Mesendoderm (in vitro differentiated cells): ENCODE data around the gene FBRSL1.

Experiments
- DNase-seq: peaks from one replicate; pipeline ENCODE4 v3.0.0; 2013
- H2AK5ac ChIP-seq: 2 replicates; pipeline ENCODE4 v1.6.1; 2013; ENCODE audit warnings: low read length, inconsistent platforms
- H2BK120ac ChIP-seq: 2 replicates; pipeline ENCODE4 v1.6.1; 2013; ENCODE audit warnings: low read depth, mild to moderate bottlenecking, low read length, moderate library complexity, mixed read lengths
- H2BK15ac ChIP-seq: replicated peaks from 2 replicates; pipeline ENCODE4 v1.6.1; 2013; ENCODE audit warnings: low read depth, mild to moderate bottlenecking, moderate library complexity
- H2BK5ac ChIP-seq: 2 replicates; pipeline ENCODE4 v1.6.1; 2013; ENCODE audit warnings: low read length, inconsistent platforms
- H3K18ac ChIP-seq: 2 replicates; pipeline ENCODE4 v1.6.1; 2013; ENCODE audit warnings: mild to moderate bottlenecking, low read length, mixed read lengths
- H3K23ac ChIP-seq: one replicate; pipeline ENCODE4 v1.6.1; 2013; ENCODE audit warnings: low read length
- H3K27ac ChIP-seq: 2 replicates; pipeline ENCODE4 v1.5.1; 2013; ENCODE audit warnings: low read depth, mild to moderate bottlenecking, inconsistent platforms, low read length, moderate library complexity
- H3K27me3 ChIP-seq: 2 replicates; pipeline ENCODE4 v1.6.1; 2013; ENCODE audit warnings: low read length, control low read depth, mild to moderate bottlenecking, inconsistent platforms; ENCODE audit not compliant: insufficient read depth, poor library complexity
- H3K36me3 ChIP-seq: 2 replicates; pipeline ENCODE4 v1.6.1; 2013; ENCODE audit warnings: low read length, inconsistent platforms; ENCODE audit not compliant: control insufficient read depth, insufficient read depth
- H3K4ac ChIP-seq: one replicate; pipeline ENCODE4 v1.6.1; 2013; ENCODE audit warnings: low read depth, mild to moderate bottlenecking, low read length, moderate library complexity
- H3K4me1 ChIP-seq: 2 replicates; pipeline ENCODE4 v1.6.1; 2013; ENCODE audit warnings: low read depth, low read length, inconsistent platforms; ENCODE audit not compliant: control insufficient read depth
- H3K4me2 ChIP-seq: 2 replicates; pipeline ENCODE4 v1.6.1; 2013; ENCODE audit warnings: low read length
- H3K4me3 ChIP-seq: 2 replicates; pipeline ENCODE4 v1.5.1; 2013; ENCODE audit warnings: mild to moderate bottlenecking, low read length
- H3K56ac ChIP-seq: one replicate; pipeline ENCODE4 v1.6.1; 2013; ENCODE audit warnings: low read length
- H3K79me1 ChIP-seq: 2 replicates; pipeline ENCODE4 v1.6.1; 2013; ENCODE audit warnings: low read length, inconsistent platforms
- H3K79me2 ChIP-seq: 2 replicates; pipeline ENCODE4 v1.6.1; 2013; ENCODE audit warnings: mild to moderate bottlenecking, low read length; ENCODE audit not compliant: control insufficient read depth, insufficient read depth
- H3K9ac ChIP-seq: 2 replicates; pipeline ENCODE4 v1.6.1; 2013; ENCODE audit warnings: low read length, inconsistent platforms
- H4K5ac ChIP-seq: one replicate; pipeline ENCODE4 v1.6.1; 2013; ENCODE audit warnings: low read length
- H4K8ac ChIP-seq: one replicate; pipeline ENCODE4 v1.6.1; 2013; ENCODE audit warnings: low read depth, mild to moderate bottlenecking, control low read depth, low read length, moderate library complexity
- WGBS: extraction: QIAGEN DNeasy Blood & Tissue Kit; methylation state at CpG from one replicate; pipeline ENCODE4 v1.1.7; 2013; ENCODE audit warnings: low lambda C conversion rate, missing lambda C conversion rate; ENCODE audit not compliant: insufficient coverage; ENCODE audit errors: extremely low coverage; 5-methylcytosine and 5-hydroxymethylcytosine counted together

The FBRSL1 gene

GRCh38 chr12:132545164-132545953 is 55.4 kb downstream of the FBRSL1 start:
- H3K9ac ChIP-seq, result no peak overlapping the region
- no peak overlapping the region for H3K27ac ChIP-seq
- H3K27me3 ChIP-seq, result no peaks in the 10 kb centered on the region

GRCh38 chr12:132545955-132546354 is 56.0 kb downstream of the FBRSL1 start:
- no CpG with 5 or more reads among the region's 13 CpGs for WGBS
- Histone ChIP-seq H3K27me3 (no peaks in the 10 kb centered on the region), H4K8ac (no peak overlapping the region), H4K5ac (no peak overlapping the region), H3K4ac (no peak overlapping the region), H3K4me2 (no peak overlapping the region), H3K56ac (no peak overlapping the region), H3K27ac (no peak overlapping the region), H3K9ac (no peak overlapping the region), H3K18ac (no peak overlapping the region), H2BK120ac (no peak overlapping the region), H2AK5ac (no peak overlapping the region), H3K23ac (no peak overlapping the region), H3K36me3 (no peaks in the 10 kb centered on the region), H2BK5ac (no peak overlapping the region), H3K79me1 (no peaks in the 10 kb centered on the region), H3K4me3 (no peak overlapping the region), H2BK15ac (no peak overlapping the region), H3K4me1 (no peaks in the 10 kb centered on the region), H3K79me2 (no peaks in the 10 kb centered on the region)
- no peak for DNase-seq

More at GRCh38 chr12:132545164-132545953, 55.4 kb downstream of the FBRSL1 start:
- whole genome bisulfite sequencing, result no CpG with 5 or more reads among the region's 26 CpGs
- no peak overlapping the region for H3K4ac ChIP-seq
- no peaks in the 10 kb centered on the region for H3K79me2 ChIP-seq
- H2BK5ac ChIP-seq, result no peak overlapping the region
- no peak overlapping the region for H3K4me3 ChIP-seq
- no peak overlapping the region for H2AK5ac ChIP-seq
- H4K8ac ChIP-seq, result no peak overlapping the region
- no peak overlapping the region for H2BK120ac ChIP-seq
- DNase-seq, result no peak
- no peaks in the 10 kb centered on the region for H3K4me1 ChIP-seq
- no peak overlapping the region for H3K4me2 ChIP-seq
- no peak overlapping the region for H3K23ac ChIP-seq
- no peaks in the 10 kb centered on the region for H3K79me1 ChIP-seq
- no peak overlapping the region for H4K5ac ChIP-seq
- H3K36me3 ChIP-seq, result no peaks in the 10 kb centered on the region
- H3K56ac ChIP-seq, result no peak overlapping the region
- no peak overlapping the region for H2BK15ac ChIP-seq
- H3K18ac ChIP-seq, result no peak overlapping the region

- H3K36me3 ChIP-seq, result no peaks in the 10 kb centered on the region
- no peak for DNase-seq
- H3K79me1 ChIP-seq, result no peaks in the 10 kb centered on the region
- no CpG with 5 or more reads among the region's 19 CpGs for WGBS
- no peaks in the 10 kb centered on the region for H3K27me3 ChIP-seq
- no peak overlapping the region for H3K23ac ChIP-seq
- H2BK15ac ChIP-seq, result no peak overlapping the region
- no peaks in the 10 kb centered on the region for H3K79me2 ChIP-seq
- no peak overlapping the region for H3K27ac ChIP-seq
- no peak overlapping the region for H3K4ac ChIP-seq
- no peak overlapping the region for H2BK120ac ChIP-seq
- no peak overlapping the region for H2AK5ac ChIP-seq
- no peak overlapping the region for H3K4me2 ChIP-seq
- no peak overlapping the region for H4K8ac ChIP-seq
- H3K4me1 ChIP-seq, result no peaks in the 10 kb centered on the region
- H3K18ac ChIP-seq, result no peak overlapping the region
- H2BK5ac ChIP-seq, result no peak overlapping the region
- no peak overlapping the region for H3K9ac ChIP-seq
- no peak overlapping the region for H4K5ac ChIP-seq
- no peak overlapping the region for H3K56ac ChIP-seq
- H3K4me3 ChIP-seq, result no peak overlapping the region
These were observed 56.7 kb downstream of the FBRSL1 start for GRCh38 chr12:132546647-132547046.

- Histone ChIP-seq H3K4ac (no peak overlapping the region), H2BK15ac (no peak overlapping the region), H4K5ac (no peak overlapping the region), H3K9ac (no peak overlapping the region), H3K18ac (no peak overlapping the region), H2AK5ac (no peak overlapping the region), H3K4me2 (no peak overlapping the region), H3K79me1 (no peaks in the 10 kb centered on the region), H3K56ac (no peak overlapping the region), H3K27me3 (no peaks in the 10 kb centered on the region), H2BK5ac (no peak overlapping the region), H3K27ac (no peak overlapping the region), H3K23ac (no peak overlapping the region), H3K36me3 (no peaks in the 10 kb centered on the region), H3K4me3 (no peak overlapping the region), H2BK120ac (no peak overlapping the region), H3K79me2 (no peaks in the 10 kb centered on the region), H3K4me1 (no peaks in the 10 kb centered on the region), H4K8ac (no peak overlapping the region)
- WGBS, result no CpG with 5 or more reads among the region's 21 CpGs
- DNase-seq, result no peak
These were observed 57.3 kb downstream of the FBRSL1 start for GRCh38 chr12:132547205-132547740.

- H3K27me3 ChIP-seq, result no peaks in the 10 kb centered on the region
These were observed 58.6 kb downstream of the FBRSL1 start for GRCh38 chr12:132548430-132549058.

More at GRCh38 chr12:132548430-132549058, 58.6 kb downstream of the FBRSL1 start:
- H3K4ac ChIP-seq, result no peak overlapping the region
- no peak overlapping the region for H2BK5ac ChIP-seq
- no peak overlapping the region for H3K23ac ChIP-seq
- H4K5ac ChIP-seq, result no peak overlapping the region
- H3K4me3 ChIP-seq, result no peak overlapping the region
- no CpG with 5 or more reads among the region's 28 CpGs for WGBS
- H3K27ac ChIP-seq, result no peak overlapping the region
- no peak overlapping the region for H2BK120ac ChIP-seq
- H2BK15ac ChIP-seq, result no peak overlapping the region
- no peak overlapping the region for H2AK5ac ChIP-seq
- H3K4me1 ChIP-seq, result no peaks in the 10 kb centered on the region
- H3K4me2 ChIP-seq, result no peak overlapping the region
- no peak overlapping the region for H3K18ac ChIP-seq
- H3K36me3 ChIP-seq, result no peaks in the 10 kb centered on the region
- no peaks in the 10 kb centered on the region for H3K79me2 ChIP-seq
- H3K56ac ChIP-seq, result no peak overlapping the region
- no peak for DNase-seq
- no peak overlapping the region for H3K9ac ChIP-seq
- H4K8ac ChIP-seq, result no peak overlapping the region
- no peaks in the 10 kb centered on the region for H3K79me1 ChIP-seq
